ENCODE measurements around the gene LRFN5.

LRFN5 gene

GRCh38 chr14:41824441-41824840, 217.8 kb downstream of the LRFN5 start:
- no peak overlapping the region for H3K27ac ChIP-seq
- TF ChIP-seq, protein P1, sequence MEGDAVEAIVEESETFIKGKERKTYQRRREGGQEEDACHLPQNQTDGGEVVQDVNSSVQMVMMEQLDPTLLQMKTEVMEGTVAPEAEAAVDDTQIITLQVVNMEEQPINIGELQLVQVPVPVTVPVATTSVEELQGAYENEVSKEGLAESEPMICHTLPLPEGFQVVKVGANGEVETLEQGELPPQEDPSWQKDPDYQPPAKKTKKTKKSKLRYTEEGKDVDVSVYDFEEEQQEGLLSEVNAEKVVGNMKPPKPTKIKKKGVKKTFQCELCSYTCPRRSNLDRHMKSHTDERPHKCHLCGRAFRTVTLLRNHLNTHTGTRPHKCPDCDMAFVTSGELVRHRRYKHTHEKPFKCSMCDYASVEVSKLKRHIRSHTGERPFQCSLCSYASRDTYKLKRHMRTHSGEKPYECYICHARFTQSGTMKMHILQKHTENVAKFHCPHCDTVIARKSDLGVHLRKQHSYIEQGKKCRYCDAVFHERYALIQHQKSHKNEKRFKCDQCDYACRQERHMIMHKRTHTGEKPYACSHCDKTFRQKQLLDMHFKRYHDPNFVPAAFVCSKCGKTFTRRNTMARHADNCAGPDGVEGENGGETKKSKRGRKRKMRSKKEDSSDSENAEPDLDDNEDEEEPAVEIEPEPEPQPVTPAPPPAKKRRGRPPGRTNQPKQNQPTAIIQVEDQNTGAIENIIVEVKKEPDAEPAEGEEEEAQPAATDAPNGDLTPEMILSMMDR (conservative IDR thresholded peaks at IDR 0.05) = no peak

DNA sequence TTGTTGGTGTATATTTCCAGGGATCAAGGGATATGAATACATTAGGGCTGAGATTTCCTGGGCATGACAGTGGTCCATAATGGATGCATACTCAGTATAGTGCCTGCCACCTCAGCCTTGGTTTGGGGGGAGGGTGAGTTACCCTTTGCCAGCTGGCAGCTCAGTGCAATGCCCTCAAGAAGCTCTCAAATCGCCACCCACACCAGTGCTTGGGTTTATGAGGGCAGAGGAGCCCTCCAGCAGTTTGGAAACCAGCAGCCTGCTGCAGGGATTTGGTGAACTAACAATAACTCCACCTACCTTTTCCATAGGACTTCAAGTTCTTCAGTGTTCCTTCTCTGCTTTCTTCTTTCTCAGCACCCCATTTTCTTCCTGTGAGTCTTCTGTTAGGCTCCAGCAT, 218.9 kb downstream of the LRFN5 start:
- TF ChIP-seq, protein P1 (conservative IDR thresholded peaks at IDR 0.05) = no peak
- H3K27ac ChIP-seq = no peak overlapping the region

DNA sequence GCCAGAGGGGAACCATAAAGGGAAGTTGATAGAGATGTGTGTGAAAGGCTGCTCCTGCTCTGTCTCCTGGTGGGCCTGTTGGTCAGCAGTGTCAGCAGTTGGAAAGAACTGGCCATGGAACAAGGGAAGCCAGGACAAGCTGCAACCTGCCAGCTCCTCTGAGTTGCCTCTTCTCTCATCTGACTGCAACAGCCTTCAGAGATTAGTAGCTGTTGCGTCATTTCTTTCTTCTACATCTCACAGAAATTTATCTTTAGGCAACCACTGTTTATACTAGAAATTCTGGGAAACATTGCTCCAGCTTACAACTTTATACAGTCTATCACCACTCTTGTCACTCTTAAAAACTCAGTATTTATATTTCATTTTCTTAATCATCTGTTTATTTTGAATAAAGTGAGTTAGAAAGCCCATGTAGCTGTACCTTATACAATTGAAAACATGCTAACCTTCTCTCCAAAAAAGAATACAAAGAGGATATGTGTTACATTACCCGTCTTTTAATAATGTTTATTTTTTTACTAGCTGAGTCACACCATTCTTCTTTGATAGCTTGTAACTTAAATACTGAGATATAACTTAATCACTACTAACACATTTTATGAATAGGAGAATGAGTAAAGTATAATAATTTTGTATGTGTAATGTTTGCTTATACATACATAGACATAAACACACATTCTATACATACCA, 224.2 kb downstream of the LRFN5 start:
- no peak overlapping the region for H3K27ac ChIP-seq
- TF ChIP-seq, protein P1 (conservative IDR thresholded peaks at IDR 0.05) = no peak

- TF ChIP-seq, protein P1 (conservative IDR thresholded peaks at IDR 0.05) = no peak
- H3K27ac ChIP-seq = no peak overlapping the region
These were observed 233.0 kb downstream of the LRFN5 start for GRCh38 chr14:41839661-41840060.

DNA sequence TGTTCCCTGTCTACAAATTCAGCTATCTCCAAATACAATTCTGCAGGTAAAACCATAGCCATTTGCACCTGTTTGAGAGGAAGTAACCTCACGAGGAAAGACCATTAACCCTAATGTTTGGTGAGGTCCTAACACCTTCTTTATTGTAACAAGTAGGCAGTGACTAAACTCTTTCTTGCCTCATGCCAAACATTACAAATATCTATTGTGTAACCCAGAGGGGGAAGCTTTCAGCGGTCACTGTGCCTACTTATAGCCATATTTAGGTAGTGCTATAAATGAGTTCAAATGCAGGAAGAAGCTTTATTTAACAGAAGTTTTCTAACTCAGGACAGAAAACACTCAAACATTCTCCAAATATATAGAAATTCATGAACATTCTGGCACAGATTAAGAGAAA, 252.7 kb downstream of the LRFN5 start:
- no peak overlapping the region for H3K27ac ChIP-seq
- TF ChIP-seq, protein P1 (conservative IDR thresholded peaks at IDR 0.05) = no peak

GRCh38 chr14:41860586-41860985, 253.9 kb downstream of the LRFN5 start:
- no peak overlapping the region for H3K27ac ChIP-seq
- TF ChIP-seq, protein P1 (conservative IDR thresholded peaks at IDR 0.05) = no peak

DNA sequence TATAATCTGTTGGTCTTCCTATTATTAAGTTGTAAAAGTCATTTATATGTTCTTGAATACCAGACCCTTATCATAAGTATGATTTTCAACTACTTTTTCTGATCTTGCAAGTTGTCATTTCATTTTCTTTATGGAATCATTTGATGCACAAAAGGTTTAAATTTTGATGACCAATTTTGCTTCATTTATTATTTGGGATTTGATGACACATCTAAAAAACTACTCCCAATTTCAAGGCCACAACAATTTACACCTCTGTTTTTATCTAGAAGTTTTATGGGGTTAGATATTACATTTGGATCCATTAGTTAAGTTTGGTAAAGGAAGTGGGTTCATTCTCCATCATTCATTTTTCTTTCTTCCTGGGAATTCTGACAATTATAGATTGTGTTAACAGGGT, 259.2 kb downstream of the LRFN5 start:
- no peak overlapping the region for H3K27ac ChIP-seq
- TF ChIP-seq, protein P1 (conservative IDR thresholded peaks at IDR 0.05) = no peak

Measured in VCaP (cell line).